NCI-H69 (cell line): ENCODE measurements around the gene HPGDS.
"Not testable (repeated sequence)": the region's sequence is repeated elsewhere in the genome, so short reads cannot be mapped to it uniquely, and the experiment has no call there.

Experiments
- DNase-seq: peaks from one replicate; lab custom pipeline; 2025; lab: John Stamatoyannopoulos, UW

HPGDS gene

GRCh38 chr4:94319927-94320326 is 22.7 kb downstream of the HPGDS start:
- DNase-seq, result not testable (repeated sequence)

- no peak for DNase-seq
Observed at GRCh38 chr4:94307231-94307871, 35.3 kb downstream of the HPGDS start.

DNA sequence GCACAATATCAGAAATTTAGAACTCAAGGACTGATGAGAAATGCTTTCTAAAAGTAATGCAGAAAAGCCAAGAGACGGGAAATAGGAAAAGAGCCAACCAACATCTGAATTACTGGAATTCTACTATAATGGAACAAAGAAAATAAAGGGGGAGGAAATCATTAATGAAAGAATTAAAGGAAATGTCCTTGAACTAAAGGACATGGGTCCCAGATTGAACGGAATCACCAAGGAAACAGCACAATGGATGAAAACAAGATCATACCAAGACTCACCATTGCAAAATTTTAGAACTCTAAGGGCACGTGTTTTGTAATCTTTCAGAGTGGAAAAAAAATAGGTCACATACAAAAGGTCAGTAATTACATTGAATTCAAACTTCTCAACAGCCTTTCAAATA is 35.9 kb downstream of the HPGDS start:
- DNase-seq, result no peak

- peak; percentile 22 for DNase-seq
Observed at GRCh38 chr4:94305466-94306225, 37.0 kb downstream of the HPGDS start.

DNA sequence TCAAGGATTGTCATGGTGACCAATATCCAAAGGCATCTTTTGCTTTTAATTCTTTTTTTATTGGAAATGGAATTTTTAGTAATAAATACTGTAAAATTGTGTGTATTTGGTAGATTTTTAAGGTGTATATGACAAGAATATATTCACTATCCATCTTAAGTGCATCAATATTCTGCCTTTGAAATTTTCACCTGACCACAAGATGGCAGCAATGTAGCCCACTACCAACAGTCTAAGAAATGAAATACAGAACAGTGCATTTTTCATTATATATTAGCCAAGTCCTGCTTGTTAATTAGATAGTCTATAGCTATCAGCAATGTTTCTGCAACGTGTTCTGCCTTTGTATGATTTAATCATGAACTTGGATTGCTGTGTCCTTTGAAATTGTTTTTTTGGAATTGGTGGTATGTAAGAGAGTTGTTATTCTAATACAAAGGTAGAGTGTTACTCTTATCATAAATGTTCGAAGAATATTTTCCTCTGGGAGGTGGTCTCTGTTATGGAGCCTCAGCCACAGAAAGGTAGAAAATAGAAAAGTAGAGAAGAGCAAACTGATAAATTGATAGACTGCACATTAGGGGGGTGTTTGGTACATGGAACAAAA is 38.2 kb downstream of the HPGDS start:
- DNase-seq, result peak; percentile 24

DNA sequence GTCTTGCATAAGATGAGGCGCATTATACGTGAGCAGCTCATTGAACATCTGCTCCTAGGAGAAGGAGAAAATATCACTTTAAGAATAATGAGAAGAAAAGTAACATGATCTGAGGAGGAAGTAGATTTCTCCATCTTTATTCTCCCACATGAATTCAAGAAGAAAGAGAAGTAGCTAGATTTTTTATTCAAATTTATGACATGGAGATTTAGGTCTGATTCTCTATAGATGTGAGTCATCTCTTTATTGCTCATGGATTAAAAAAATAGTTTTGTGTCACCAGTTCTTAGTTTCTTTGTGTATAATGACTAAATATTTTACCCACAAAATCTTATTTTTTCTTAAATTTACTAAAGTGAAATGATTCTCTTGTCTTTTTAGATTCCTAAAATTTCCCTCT is 40.4 kb downstream of the HPGDS start:
- no peak for DNase-seq

GRCh38 chr4:94298725-94299252 is 43.8 kb downstream of the HPGDS start:
- DNase-seq, result peak; percentile 13

DNA sequence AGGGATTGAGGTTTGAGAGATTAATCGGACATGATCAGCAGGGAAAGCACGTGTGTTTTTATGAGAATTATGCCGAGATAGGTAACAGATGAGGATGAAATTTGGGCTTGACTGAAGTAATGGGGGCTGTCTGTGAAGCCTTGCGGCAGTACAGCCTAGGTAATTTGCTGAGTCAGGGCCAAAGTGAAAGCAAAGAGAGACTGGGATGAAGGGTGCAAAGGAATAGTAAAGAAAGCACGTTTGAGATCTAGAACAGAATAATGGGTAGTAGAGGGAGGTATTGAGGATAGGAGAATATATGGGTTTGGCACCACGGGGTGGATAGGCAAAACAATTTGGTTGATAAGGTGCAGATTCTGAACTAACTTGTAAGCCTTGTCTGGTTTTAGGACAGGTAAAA is 47.2 kb downstream of the HPGDS start:
- DNase-seq, result not testable (repeated sequence)

- DNase-seq, result not testable (repeated sequence)
Observed at GRCh38 chr4:94293981-94294380, 48.7 kb downstream of the HPGDS start.

- DNase-seq, result no peak
Observed at GRCh38 chr4:94290245-94290644, 52.4 kb downstream of the HPGDS start.

DNA sequence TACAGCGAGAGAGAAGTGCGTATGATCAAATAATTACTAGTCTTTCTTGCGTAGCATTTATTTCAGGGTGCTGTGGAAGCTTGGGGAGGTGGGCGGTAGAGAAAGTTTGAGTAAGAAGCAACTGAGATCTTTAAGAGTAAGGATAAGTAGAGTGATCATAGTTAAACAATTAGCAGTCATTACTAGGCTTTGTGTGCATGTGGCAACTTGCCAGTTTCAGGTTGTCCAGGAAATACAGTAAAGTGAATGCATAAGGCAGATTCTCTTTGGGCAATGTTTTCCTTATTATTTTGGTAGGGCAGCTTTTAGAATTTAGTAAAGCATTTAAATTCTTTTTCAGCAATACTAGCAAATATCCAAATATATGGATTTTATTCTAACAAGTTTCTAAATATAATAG is 57.0 kb downstream of the HPGDS start:
- peak; percentile 59 for DNase-seq

DNA sequence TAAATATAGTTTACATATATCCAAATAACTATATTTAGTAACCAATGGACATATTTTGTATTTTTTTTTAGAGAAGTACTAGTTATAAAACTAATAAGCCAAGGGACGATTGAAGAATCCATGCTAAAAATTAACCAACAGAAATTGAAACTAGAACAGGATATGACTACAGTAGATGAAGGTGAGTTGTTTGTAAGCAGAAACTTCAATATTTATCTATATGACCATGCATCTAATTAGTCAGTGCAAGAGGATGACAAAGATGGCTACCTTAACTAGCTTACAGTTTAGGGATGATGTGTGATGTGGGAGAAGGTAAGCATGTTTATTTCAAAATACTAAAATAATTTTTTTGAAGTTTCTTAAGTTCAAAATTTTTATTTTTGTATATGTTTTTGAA is 57.7 kb downstream of the HPGDS start:
- no peak for DNase-seq

GRCh38 chr4:94278781-94279180 is 63.9 kb downstream of the HPGDS start:
- no peak for DNase-seq

GRCh38 chr4:94277534-94277933 is 65.1 kb downstream of the HPGDS start:
- DNase-seq, result no peak

DNA sequence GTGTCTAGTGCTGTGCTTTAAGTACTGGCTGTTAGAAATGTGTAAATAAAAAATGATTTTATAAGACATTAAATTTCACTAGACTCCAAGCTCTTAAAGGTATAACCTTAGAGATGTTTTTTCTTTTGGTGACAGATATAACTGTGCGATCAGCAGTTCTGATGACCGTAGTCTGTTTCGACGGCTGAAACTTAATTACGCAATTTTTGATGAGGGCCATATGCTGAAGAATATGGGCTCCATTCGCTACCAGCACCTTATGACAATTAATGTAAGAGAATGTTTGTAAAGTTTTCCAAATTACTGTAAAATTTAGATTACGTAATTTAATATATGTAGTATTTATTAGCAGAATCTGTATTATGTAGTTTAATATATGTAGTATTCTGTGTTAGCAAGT is 66.4 kb downstream of the HPGDS start:
- DNase-seq, result no peak

GRCh38 chr4:94274912-94275311 is 67.7 kb downstream of the HPGDS start:
- no peak for DNase-seq

DNA sequence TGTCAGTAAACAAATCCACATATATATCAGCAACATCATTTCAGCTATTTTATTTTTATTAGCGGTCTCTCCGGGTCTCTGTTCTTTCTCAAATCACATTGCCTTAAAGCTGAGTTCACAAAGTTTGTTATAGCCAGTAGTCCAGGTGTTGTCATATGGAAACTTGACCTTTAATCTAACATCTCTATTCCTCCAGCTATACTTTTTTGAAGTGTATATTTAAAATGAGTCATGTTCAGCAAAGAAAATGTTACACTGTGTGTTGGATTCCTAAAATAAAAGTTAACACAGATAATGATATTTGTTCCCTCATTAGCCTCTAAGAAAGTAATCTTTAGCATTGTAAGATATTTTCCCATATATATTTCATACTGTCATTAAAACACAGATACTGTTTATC is 71.4 kb downstream of the HPGDS start:
- DNase-seq, result no peak

DNA sequence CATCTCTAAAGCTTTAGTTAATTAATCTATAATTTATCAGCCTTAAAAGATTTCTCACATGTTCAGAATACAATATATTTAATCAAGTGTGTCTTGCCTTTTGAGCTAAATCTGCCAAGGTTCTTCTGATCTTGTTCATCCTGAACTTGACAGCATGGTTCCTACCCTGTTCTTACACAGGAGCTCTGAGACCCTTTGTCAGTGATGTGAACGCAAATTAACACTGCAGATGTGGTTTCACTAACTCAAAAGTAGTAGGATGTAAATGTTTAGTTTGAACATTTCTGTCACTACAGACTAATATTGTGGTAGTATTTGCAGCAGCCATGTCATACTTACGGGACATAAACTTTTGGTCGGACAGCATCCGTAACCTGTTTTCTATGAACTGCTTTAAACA is 75.6 kb downstream of the HPGDS start:
- DNase-seq, result no peak

DNA sequence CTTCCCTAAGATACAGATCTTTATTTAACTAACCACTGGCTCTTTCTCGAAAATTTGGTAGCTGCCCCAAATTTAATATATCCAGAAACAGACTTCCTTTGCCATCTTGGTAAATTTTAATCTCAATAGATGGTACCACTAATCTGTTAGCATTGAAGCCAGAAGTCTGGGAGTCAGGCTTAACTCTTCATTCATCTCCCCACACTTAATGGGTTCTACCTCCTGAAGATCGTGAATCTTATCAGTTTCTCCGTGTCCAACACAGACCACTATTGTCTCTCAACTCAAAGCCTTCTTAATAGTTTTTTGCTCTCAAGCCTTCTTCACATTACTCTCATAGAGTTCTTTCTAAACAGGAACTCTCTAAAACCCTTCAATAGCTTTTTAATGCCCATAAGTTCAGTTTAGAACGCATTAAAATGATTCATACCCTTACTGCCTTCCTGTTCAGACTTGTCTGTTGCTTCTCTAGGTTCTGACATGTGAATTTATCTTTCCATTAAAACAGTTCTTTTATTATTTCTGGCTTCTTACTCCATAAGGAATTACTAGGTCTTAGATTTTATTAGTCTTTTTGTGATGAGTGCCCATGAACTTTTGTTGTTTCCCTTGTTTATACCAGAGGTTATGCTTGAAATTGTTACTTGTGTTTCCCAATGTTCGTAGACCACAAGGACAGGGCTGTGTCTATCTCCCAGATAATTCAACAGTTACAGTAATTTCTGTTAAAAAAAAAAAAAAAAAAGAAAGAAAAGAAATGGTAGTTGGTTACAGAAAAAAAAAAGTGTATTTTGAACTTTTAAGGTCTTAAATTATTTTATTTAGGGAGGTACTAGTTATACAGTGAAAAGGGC is 80.2 kb downstream of the HPGDS start:
- DNase-seq, result no peak

GRCh38 chr4:94256828-94257227 is 85.8 kb downstream of the HPGDS start:
- peak; percentile 2 for DNase-seq

GRCh38 chr4:94256144-94256783 is 86.4 kb downstream of the HPGDS start:
- DNase-seq, result no peak

GRCh38 chr4:94253036-94253435 is 89.6 kb downstream of the HPGDS start:
- DNase-seq, result no peak
